ENCODE data around the gene MFSD8.
"Not testable (repeated sequence)": the region's sequence is repeated elsewhere in the genome, so short reads cannot be mapped to it uniquely, and the experiment has no call there.

Gene MFSD8

DNA sequence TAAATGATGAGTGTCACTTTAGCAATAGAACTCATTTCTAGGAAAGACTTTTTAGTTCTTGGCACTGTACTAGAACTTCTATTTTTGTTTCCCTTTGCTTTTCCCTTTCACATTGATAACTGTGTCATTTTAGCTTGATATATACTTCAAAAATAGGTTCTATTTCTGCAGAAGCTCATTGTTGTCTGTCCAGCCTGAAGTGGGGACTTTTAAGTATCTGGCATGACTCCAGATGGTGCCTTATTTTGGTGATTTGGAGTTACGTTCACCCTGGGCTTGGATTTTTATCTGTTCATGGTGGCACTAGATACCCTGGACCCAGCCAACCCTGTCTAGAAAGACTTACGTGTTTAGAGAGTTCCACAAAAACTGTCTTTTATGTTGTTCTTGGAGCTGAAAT is 3.6 kb upstream of the MFSD8 start:
- DNase-seq (ENCODE audit: extremely low read depth, low read depth) = no peak
- no peak overlapping the region for H3K4me3 ChIP-seq (replicated peaks; ENCODE audit: low read depth, low read length)
- TF ChIP-seq, protein P1, sequence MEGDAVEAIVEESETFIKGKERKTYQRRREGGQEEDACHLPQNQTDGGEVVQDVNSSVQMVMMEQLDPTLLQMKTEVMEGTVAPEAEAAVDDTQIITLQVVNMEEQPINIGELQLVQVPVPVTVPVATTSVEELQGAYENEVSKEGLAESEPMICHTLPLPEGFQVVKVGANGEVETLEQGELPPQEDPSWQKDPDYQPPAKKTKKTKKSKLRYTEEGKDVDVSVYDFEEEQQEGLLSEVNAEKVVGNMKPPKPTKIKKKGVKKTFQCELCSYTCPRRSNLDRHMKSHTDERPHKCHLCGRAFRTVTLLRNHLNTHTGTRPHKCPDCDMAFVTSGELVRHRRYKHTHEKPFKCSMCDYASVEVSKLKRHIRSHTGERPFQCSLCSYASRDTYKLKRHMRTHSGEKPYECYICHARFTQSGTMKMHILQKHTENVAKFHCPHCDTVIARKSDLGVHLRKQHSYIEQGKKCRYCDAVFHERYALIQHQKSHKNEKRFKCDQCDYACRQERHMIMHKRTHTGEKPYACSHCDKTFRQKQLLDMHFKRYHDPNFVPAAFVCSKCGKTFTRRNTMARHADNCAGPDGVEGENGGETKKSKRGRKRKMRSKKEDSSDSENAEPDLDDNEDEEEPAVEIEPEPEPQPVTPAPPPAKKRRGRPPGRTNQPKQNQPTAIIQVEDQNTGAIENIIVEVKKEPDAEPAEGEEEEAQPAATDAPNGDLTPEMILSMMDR (IDR thresholded peaks at IDR 0.05; ENCODE audit: low read depth, low read length, missing control alignments) = no peak

- no peak overlapping the region for H3K4me3 ChIP-seq (replicated peaks; ENCODE audit: low read depth, low read length)
- TF ChIP-seq, protein P1 (IDR thresholded peaks at IDR 0.05; ENCODE audit: low read depth, low read length, missing control alignments) = no peak
- DNase-seq (ENCODE audit: extremely low read depth, low read depth) = peak; percentile 22
Observed at GRCh38 chr4:127967141-127967775, 2.3 kb upstream of the MFSD8 start.

DNA sequence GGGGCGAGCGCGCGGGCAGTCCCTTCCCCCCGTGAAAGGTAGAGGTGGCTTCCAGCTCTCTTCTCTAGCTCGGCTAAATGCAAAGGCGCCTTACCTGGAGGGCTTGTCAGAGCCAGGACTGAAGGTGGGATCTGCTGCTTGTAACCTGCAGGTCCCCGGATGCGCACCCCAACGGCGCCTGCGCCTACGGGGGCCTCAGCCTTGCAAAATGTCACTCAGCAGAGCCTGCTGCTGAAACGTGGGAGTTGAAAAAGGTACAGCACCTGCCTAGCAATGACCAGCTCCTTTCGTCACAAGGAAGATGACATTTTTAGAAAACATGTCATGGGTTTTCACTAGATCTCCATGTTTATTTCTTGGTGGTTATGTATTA is 816 bp upstream of the MFSD8 start:
- DNase-seq (ENCODE audit: extremely low read depth, low read depth) = no peak
- TF ChIP-seq, protein P1 (IDR thresholded peaks at IDR 0.05; ENCODE audit: low read depth, low read length, missing control alignments) = no peak
- peak overlapping the region; percentile 90 for H3K4me3 ChIP-seq (replicated peaks; ENCODE audit: low read depth, low read length)

- DNase-seq (ENCODE audit: extremely low read depth, low read depth) = not testable (repeated sequence)
Observed at GRCh38 chr4:127964426-127965061, 429 bp downstream of the MFSD8 start.

DNA sequence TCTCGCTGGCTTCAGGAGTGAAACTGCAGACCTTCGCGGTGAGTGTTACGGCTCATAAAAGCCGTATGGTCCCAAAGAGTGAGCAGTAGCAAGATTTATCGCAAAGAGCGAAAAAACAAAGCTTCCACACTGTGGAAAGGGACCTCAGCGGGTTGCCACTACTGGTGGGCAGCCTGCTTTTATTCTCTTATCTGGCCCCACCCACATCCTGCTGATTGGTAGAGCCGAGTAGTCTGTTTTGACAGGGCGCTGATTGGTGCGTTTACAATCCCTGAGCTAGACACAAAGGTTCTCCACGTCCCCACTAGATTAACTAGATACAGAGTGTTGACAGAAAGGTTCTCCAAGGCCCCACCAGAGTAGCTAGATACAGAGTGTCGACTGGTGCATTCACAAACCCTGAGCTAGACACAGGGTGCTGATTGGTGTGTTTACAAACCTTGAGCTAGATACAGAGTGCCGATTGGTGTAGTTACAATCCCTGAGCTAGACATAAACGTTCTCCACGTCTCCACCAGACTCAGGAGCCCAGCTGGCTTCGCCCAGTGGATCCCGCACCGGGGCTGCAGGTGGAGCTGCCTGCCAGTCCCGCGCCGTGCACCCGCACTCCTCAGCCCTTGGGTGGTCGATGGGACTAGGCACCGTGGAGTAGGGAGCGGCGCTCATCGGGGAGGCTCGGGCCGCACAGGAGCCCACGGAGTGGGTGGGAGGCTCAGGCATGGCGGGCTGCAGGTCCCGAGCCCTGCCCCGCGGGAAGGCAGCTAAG is 1.2 kb downstream of the MFSD8 start:
- DNase-seq (ENCODE audit: extremely low read depth, low read depth) = not testable (repeated sequence)
- H3K4me3 ChIP-seq (replicated peaks; ENCODE audit: low read depth, low read length) = peak overlapping the region; percentile 90

More at GRCh38 chr4:127964426-127965061, 429 bp downstream of the MFSD8 start:
- H3K4me3 ChIP-seq (replicated peaks; ENCODE audit: low read depth, low read length) = peak overlapping the region; percentile 90

DNA sequence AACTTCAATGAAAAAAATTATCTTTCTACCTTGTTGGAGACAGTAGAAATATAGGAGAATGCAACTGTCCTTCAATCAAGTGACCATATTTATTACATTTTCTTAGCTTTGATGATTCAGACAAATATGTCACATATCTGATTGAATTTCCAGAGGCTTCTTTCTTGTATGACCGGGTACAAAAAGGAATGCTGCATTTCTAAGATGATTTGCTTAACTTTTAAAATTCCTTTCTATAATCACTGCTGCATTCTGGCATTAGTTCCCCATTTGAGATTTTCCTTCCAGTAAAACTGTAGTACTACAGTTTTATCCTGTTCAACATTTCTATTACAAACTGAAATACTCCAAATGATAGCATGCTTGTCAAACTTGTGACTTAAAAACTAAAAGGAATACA is 5.2 kb downstream of the MFSD8 start:
- no peak for DNase-seq (ENCODE audit: extremely low read depth, low read depth)
- TF ChIP-seq, protein P1 (IDR thresholded peaks at IDR 0.05; ENCODE audit: low read depth, low read length, missing control alignments) = no peak
- no peak overlapping the region for H3K4me3 ChIP-seq (replicated peaks; ENCODE audit: low read depth, low read length)

- DNase-seq (ENCODE audit: extremely low read depth, low read depth) = no peak
- no peak overlapping the region for H3K4me3 ChIP-seq (replicated peaks; ENCODE audit: low read depth, low read length)
- TF ChIP-seq, protein P1 (IDR thresholded peaks at IDR 0.05; ENCODE audit: low read depth, low read length, missing control alignments) = no peak
Observed at GRCh38 chr4:127957105-127957504, 7.9 kb downstream of the MFSD8 start.

Measured in HFF-Myc (cell line).